GM19372 (cell line): Measurements from ENCODE around the gene IL22RA2.

Source experiments
- ATAC-seq: cut with Tn5 transposase; IDR thresholded peaks from one replicate; pipeline ENCODE4 v1.9.1; 2021; ENCODE audit warnings: mild to moderate bottlenecking, low read depth, moderate library complexity; ENCODE audit not compliant: unreplicated experiment

Gene IL22RA2

DNA sequence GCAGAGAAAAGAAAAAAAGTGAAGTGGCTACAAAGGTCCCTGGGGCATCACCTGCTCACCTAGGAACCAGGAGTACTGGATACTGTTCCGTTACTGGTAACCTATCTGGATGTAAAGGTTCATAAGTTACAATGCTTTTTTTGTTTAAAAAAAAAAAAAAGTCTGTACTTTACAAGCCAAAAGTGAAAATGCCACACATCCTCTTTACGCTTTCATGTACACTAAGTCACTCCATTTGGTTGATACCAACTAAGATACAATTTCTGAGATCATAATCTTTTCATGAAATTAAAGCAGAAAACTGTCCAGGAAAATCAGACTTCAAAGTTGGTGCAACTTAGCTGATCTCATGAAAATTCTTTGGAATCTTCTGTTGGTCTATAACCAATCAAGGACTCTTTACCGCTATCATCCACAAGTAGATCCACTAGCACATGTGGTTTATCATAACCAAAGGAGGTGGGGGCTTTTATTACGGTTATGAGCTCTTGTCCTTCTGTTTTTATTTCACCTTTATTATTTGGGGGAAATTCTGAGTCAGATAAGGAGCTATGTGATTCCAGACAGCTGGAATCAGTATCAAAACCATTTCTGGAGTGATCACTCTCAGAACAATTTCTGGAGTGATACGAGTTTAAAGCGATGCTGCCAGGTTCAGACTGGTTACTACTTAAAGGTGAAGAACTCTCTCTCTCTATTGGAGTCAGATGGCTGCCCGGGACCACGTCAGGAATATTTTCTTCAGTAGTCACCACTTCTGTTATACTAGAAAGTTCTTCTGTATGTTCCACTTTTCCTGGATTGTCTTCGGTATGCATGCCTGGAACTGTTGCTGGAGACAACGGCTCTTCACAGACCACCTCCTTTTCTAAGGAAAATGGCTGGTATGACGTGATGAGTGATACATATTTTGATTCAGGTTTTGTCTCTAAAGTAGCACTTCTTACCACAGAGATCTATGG lies 24.5 kb upstream of the IL22RA2 start:
- no peak for ATAC-seq

DNA sequence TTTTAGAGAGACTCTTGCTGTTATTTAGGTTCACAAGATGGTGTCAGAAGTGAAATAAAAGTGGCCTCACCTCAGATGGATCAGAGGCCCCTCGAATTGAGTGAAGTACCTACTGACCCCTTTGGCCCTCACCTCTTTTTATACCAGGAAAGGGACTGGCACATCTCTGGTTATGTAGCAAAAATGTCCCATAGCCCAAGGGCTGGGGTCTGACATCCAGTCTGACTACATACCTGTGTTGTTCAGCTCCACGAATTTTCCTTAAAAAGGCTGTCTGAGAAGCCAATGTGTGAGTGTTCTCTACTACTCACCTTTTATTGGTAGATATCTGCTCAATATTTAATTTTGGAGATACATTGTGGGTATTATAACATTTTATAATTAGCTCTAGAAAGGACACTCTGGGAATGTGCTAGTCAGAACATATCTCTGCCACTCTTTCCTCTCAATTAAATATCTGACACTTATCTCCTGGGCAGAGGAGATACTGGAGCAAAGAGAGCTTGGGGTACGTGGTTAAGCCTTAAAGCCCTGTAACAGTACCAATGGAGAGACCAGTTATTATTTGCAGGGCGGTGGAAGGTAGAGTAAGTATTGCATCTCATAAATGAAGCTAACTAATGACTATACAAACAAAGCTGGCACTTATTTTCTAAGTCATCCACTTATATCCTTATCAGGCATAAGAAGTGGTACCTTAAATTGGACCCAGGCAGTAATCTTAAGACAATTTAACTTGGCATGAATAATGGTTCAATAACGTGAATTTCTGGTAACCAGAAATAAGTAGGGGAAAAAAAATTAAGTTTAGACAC lies 20.0 kb upstream of the IL22RA2 start:
- ATAC-seq, result no peak

DNA sequence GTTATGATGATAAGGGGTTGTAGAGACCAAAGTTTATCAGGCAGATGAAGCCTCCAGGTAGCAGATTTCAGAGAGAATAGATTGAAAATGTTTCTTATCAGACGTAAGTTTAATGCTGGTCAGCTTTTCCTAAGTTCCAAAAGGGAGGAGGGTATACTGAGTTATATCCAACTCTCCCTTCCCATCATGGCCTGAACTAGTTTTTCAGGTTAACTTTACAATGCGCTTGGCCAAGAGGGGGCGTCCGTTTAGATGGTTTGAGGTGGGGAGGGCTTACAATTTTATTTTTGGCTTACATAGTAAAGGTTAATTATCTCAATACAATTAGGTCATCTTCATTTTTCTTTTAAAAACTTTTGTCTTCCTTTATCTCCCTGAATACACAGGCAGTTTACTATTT lies 19.4 kb upstream of the IL22RA2 start:
- no peak for ATAC-seq

DNA sequence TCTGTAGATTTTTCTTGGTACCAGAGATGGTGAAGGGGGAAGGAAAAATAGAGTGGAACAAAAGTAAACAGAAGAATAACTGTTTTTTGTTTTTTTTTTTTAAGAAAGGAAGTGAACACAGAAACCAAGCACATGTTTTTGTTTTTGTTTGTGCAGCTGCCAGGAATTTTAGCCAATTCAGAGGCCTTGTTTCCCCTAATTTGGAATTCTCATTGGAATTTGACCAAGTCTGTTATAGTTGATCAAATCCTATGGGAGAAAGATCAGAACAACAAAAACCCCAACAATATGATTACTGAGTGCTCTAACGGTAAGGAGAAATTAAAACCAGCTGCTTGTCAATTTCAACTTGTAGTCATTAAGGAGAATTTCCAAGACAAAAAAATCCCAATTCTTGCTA lies 18.2 kb upstream of the IL22RA2 start:
- no peak for ATAC-seq

DNA sequence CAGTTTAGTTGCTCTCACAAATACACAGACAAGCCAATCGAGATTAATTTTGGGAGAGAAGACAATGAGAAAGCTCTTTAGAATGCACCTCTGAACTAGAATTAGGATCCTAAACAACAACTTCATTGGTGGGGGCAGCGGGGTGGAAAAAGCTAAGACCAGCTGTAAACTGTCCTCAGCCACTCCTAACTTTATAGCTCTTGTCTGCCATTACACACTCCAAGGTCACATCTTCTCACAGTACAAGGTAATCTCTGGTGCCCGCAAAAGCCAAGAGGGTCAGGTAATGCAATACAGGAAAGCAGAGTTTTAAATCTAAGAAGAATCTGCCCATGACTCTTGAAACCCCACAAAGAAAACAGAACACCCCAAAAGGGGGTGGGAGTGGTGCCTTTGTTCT lies 17.8 kb upstream of the IL22RA2 start:
- ATAC-seq, result no peak

DNA sequence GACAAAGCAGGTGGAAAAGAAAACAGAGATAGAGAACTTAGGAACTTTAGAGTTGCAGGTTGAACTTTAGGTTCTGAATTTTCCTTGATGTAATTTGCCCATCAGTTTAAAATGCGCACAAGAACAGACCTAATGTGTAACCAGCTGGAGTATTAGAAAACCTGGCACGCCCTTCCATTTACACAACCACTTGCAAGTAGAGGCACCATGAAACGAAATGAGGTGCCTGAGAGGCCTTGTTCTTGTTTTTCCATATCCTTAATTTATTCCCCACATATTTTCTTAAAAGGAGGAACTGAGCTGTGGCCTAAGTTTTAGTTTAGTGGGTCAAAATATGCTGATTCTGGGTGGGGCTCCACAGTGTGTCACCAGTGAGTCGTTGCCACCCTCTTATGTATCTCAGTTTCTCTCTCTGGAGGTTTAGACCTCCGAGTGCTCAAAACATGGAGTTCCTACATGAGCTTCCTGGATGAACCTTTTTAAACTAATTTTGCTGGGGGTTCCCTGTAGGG lies 17.2 kb upstream of the IL22RA2 start:
- no peak for ATAC-seq

DNA sequence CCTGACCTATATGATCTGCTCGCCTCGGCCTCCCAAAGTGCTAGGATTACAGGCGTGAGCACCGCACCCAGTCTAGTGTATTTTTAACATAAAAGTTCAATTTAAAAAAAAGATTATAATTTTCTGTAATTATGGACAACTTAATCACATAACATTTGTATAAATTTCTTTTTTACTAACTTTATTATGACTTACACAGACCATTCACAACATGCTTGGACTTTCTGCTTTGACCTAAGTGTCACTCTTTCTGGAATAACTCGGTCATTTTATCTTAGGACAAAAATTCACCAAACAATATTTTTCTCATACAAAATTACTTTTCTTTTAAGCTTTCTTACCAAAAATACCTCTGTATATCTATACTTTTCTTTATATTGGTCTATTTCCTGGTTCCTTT lies 15.4 kb upstream of the IL22RA2 start:
- no peak for ATAC-seq

DNA sequence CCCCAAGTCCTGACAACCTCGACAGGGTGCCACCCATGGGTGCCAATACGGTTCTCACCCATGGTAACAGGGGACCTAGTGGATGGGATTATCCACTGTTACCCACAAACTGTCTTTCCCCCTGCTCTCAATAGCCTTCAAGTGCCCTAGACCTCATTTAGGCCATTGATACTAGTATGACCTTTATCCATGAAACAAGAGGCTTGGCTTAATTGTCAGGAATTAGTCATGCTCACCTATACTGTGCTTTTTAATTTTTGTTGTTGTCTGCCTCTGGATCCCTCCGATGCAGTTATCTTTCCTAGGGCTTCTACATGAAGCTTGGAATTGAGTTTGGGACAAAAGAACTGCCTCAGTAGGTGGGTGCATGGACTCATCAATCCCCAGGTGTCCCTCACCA lies 11.8 kb upstream of the IL22RA2 start:
- no peak for ATAC-seq

DNA sequence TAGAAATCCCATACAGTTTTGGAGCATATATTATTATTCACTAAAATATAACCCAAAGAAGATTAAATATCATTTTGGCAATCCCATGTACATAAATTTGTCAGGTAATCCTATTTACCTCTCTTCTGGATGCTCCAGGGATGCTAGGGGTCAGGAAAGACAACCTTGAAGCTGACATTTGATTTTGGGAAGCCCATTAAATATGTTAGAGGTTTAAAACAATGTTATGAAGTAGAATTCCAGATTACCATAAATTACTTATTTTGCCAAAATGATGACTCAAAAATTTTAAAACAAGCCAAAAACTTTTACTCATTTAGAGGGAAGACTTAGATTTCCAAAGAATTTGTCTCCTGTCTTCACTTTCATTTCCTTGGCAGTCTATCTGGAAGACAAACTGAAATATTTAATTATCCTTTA lies 9.2 kb upstream of the IL22RA2 start:
- no peak for ATAC-seq

DNA sequence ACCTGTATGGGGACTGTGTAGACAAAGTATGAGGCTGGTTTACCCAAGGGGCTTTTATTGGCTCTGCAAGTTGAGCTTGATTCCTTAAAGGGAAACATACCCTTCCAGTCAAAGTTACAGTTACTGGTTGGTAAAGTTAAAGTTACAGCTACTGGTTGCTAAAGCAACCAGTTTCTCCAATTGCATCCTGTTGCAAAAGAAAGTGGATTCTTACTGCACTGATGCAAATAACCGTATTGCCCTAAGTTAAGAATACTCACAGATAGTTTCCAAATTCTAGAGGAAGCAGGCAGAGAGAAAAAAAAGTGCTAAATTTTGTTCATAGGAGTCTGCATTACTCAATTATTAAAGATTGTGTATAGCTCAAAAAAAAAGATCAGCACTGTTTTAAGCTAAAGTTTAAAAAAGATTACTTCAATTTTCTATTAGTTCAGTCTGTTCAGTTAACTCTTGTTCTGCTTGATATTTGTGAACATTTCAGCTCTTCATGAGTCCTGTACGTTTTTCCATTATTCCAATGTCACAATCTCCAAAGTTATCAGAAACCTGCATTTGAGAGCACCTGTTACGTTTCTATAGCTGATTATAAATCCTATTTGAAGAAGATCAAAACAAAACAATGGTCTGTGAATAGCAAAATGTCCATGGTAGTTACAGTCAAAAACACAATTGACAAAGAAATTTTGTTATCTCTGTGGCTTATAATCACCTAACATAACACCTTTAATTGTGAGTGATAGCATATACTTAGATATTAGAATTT lies 8.6 kb upstream of the IL22RA2 start:
- no peak for ATAC-seq

DNA sequence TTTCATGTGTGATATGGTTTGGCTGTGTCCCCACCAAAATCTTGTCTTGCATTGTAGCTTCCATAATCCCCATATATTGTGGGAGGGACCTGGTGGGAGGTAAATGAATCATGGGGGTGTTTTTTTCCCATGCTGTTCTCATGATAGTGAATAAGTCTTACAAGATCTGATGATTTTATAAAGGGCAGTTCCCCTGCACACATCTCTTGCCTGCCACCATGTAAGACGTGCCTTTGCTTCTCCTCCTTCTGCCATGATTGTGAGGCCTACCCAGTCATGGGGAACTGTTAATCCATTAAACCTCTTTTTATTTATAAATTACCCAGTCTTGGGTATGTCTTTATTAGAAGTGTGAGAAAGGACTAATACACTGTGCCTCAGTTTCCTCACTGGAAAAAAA lies 4.2 kb upstream of the IL22RA2 start:
- no peak for ATAC-seq

DNA sequence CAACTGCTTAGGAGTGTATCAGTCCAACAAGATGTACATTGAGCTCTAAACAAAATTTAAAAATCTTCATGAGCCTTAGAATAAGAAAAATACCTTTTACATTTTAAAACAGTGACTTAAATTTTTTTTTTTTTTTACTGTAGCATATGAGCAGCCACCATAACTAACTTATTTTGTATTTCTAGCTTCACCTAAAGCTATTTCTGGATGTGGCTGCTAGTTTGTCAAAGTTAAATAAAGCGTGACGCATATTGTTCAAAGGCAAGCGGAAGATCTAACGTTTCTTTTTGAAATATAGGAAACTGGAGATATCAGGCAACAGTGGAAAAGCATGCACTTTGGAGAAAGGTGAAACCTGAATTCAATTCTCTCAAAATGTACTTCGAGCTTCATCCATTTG lies 3.3 kb upstream of the IL22RA2 start:
- no peak for ATAC-seq

DNA sequence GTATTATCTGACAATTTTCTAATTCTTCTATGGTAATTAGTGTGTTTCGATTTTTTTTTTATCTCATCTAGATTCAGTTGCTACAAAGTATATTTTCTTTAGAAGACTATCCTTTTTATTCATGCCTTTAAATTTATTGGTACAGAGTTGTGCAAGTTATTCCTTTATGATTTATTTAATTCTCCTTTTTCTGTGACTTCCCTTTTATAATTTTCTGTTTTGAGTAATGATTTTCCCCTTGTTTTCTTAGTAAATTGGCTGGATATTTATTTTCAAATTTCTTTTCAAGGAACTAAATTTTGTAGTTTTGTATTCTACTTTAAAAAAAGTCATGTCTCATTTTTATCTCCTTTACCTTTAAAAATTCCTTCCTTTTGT lies 2.4 kb upstream of the IL22RA2 start:
- no peak for ATAC-seq

DNA sequence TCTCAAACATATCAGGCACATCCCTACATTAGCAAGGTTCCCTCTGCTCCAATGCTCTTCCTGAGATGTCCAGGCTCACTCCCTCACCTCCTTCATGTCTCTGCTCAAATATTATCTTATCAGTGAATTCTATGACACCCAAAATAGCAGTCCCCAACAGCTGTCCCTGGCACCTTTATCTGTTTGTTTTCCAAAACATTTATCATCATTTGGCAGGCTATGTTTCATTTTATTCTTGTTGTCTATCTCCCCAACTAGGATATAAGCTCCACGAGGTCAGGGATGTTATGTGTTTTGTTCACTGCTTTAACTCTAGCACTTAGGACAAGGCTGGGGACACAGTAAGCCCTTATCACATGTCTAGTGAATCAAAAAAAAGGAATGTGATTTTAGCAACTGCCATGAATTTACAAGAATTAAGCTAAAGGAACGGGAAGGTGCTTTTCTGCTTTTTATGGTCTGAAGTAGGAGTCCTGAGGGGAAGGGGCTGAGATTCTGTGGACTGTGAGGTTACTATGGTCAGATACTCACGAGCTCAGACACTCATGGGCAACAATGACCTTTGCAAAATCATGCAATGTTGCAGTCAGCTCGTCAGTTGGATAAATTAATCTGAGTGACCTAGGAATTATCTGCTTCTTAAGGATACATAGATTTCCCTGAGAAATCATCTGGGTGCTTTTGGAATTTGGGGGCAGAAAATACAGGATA lies 1.9 kb upstream of the IL22RA2 start:
- no peak for ATAC-seq

DNA sequence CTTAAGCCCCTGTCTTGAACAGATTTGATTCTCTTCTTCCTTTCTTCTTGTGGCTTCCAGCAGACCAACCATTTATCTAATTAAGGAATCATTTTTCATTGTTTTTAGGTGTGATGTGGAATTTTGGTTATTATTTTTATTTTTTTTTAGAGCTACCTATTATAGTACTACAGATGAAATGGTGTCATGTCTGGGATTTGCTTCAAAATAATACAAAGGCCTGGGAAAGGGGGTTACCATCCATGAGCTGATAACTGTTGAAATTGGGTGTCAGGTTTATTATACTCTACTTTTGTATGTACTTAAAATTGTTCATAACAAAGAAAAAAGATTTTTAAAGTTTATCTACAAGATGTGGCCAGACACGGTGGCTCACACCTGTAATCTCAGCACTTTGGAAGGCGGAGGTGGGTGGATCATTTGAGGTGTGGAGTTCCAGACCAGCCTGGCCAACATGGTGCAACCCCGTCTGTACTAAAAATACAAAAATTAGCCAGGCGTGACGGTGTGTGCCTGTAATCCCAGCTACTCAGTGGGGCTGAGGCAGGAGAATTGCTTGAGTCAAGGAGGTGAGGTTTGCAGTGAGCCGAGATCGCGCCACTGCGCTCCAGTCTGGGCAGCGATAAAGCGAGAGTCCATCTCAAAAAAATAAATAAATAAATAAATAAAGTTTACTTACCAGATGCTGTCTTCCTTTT lies 561 bp downstream of the IL22RA2 start:
- no peak for ATAC-seq

DNA sequence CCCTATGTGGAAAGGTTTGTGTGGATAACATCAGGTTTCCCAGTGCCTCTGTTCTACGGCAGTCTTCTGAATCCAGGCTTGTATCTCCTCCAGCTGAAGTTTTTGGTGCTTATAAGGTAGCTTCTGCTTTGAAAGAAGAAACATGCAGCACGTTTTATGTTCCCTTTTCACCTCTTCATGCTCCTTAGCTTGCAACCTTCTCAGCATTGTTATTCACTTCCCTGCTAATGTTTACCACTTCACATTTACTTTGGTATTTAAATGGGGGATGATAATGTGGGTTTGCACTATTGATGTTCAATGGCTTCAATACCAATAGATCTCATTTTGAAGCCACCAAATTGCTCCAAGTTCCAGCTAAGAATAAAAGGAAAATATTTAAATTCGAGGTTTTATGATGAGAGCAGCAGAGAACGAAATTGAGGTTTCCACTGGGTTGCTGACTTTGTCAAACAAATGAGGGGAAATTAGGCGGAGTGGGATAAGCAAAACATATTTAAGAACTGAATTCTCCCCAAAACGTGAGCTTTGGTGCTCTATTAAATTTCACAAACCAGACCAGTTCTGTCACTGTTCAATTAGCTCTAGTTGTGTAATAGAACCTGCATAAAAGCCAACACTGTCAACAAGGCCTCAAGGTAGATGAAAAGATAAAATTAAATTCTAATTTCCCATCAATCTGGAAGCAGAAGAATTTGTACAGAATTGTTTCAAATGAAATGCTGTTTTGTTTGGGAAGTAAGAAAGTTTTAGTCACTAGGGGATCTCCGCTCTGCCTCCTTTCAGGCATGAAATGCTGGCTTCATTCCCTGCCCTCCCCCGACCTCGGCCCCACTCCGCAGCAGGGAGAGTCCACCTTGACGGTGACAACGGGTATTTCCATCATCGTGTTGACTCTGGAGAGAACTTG lies 1.4 kb downstream of the IL22RA2 start:
- no peak for ATAC-seq

DNA sequence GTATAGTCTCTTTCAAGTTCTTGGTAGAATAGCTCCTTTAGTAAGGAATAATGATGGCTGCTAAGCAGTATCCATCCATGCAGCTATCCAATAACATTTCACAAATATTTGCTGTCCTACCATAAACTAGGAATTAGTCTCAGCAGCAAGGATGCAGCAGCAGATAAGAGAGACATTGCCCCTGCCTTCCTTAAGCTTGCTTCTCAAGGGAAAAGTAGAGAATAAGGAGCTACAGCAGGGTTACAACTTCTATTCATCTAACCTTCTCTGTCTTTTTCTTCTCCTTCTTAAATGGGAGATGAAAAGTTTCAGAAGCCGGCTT lies 2.4 kb downstream of the IL22RA2 start:
- no peak for ATAC-seq

DNA sequence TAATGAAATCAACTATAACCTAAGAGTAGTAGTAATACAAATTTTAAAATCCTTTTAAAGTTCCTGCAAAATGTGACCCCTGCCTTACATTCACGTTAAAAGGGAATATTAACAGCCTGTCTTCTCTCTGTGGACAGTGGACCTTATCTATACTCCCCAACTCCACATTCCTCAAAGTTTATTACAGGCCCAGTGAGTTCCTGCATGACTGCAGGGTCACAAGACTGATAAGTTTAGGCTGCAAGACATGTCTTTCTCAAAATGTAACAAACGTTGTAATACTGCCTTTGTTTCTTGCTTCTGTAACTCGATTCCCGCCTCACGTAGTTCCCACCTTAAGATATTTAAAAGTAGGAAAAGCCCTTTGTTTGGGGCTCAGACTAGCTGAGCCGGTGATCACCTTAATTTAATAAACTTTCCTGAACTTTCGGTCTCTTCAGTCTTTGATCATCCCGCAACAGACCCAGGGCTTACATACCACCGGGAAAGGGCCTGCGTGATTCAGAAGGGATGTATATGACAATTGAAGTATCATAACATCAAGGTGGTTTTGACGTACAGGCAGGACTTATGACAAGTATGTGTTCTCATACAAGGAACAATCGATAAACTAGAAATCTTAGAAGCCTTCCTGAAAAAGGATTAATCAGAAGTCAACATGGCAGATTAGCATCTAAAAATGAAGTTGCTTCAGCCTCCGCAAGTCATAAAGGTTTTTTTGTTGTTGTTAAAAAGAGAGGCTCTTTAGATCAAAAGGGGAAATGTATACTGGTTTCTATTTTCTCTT lies 3.0 kb downstream of the IL22RA2 start:
- ATAC-seq, result no peak
